EL (cell line): ENCODE data around the gene GREM2.

Source experiments
- DNase-seq: peaks from one replicate; pipeline ENCODE4 v3.0.0-alpha.2; 2016

Gene GREM2

DNA sequence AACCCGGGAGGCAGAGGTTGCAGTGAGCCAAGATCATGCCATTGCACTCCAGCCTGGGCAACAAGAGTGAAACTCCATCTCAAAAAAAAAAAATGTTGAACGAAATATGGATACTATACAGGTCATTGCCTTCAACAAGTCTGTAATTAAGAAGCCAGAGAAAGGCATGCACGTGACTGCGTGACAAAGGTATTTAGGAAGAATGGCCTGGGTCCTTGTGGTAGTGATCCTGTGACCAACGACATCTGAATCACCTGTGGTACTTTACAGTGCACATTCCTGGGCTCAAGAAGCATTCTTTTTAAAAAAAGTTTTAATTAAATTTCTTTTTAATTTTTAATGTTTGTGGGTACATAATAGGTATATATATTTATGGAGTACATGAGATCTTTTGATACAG is 115.0 kb downstream of the GREM2 start:
- peak; percentile 33 for DNase-seq

- DNase-seq = no peak
Observed at GRCh38 chr1:240496356-240496755, 115.6 kb downstream of the GREM2 start.

DNA sequence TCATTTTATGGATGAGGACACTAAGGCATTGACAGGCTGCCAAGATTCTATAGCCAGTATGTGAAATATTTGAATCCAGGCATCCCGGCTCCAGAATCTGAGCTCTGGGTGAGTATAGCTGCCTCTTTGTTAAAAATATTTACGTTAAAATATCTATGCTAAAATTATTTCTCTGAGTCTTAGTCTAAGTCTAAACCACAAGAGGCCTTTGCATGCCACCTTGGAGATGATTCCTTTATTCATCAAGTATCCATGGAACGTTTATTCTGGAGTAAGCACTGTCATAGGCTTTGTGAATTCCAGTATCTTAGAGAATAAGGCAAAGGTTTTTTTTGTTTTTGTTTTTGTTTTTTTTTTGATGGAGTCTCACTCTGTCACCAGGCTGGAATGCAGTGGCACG is 116.4 kb downstream of the GREM2 start:
- no peak for DNase-seq

DNA sequence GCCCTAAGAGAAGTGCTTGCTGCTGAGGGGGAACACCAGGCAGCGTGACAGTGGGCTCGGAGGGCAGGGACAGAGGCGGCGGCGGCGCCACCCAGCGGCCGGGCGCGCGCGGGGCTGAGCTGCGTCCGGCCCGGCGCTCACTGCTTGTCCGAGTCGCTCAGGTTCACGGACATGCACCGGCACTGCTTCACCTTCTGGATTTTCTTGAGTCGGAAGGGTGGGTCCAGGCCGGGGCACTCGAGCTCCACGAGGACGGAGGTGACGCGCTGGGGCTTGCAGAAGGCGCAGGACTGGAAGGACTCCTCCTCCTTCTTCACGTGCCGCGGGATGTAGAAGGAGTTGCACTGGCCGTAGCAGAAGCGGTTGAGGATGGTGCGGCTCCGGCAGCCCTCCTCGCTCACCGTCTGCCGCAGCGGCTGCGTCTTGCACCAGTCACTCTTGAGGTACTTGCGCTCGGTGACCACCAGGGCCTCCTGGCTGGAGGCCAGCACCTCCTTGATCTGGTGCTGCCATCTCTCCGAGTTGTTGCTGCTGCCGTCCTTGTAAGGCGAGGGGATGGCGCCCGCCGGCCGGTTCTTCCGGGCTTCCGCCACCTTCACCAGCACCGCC is 119.0 kb downstream of the GREM2 start:
- peak; percentile 27 for DNase-seq

GRCh38 chr1:240491796-240492195 is 120.2 kb downstream of the GREM2 start:
- no peak for DNase-seq

- peak; percentile 82 for DNase-seq
Observed at GRCh38 chr1:240491156-240491555, 120.8 kb downstream of the GREM2 start.

- DNase-seq = no peak
Observed at GRCh38 chr1:240487493-240487892, 124.5 kb downstream of the GREM2 start.

DNA sequence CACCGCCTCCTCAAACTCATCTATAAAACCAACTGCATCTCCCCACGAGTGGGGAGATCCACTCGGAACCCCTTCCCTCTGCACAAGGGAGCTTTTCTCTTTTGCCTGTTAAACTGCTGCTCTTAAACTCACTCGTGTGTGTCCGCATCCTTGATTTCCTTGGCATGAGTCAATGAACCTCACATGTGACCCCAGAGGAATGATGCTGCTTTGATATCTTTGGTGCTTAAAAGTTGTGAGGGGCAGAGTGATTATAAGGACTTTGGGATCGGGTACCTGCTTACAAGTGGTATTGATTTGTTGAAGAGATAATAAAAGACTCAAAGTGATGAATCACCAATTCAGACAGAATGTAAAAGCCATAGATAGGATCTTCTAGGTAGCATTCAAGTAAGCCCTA is 125.3 kb downstream of the GREM2 start:
- peak; percentile 32 for DNase-seq

- no peak for DNase-seq
Observed at GRCh38 chr1:240484804-240485443, 127.0 kb downstream of the GREM2 start.

DNA sequence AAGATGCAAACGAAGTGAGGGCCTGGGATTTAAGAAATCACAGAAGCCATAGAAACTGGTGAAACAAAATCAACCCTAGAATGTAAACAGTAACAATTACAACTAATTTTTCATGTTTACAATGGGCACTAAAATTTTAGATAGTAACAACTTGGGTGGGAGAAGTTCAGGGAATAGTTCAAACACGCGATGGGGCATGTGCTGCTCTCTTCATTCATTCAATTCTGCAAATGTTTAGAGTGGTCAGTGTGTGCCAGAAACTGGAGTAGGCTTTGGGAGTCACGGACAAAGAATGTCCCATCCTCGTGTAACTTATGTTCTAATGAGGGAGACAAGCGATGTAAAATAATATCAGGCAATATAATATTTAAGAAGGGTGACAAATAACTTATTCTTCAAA is 133.4 kb downstream of the GREM2 start:
- DNase-seq = no peak

- DNase-seq = no peak
Observed at GRCh38 chr1:240475832-240476231, 136.1 kb downstream of the GREM2 start.

DNA sequence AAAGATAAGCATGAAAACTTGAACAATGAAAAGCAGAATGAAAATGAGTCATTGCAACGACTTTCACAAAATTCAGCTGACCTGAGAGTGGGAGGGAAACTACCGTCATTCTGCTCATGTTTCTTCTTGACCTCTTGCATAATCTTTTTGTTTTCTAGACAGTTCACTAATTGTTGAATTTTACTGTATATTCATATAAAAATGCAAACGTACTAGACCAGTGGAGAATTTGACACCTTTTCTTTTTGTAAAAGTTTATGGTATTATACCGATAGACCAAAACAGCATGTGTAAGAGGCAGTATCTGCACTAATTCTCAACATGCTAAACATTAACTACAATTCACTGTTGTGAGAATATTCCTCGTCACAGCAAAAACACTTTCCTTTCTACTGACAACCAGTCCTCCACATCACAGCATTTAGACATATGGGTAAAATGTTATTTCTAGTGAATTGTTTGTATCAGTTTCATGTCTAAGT is 137.8 kb downstream of the GREM2 start:
- DNase-seq = peak; percentile 53

GRCh38 chr1:240468656-240469055 is 143.3 kb downstream of the GREM2 start:
- no peak for DNase-seq

- no peak for DNase-seq
Observed at GRCh38 chr1:240467895-240468294, 144.1 kb downstream of the GREM2 start.

GRCh38 chr1:240466509-240466908 is 145.4 kb downstream of the GREM2 start:
- no peak for DNase-seq

- DNase-seq = no peak
Observed at GRCh38 chr1:240465531-240465940, 146.4 kb downstream of the GREM2 start.

- no peak for DNase-seq
Observed at GRCh38 chr1:240464099-240464498, 147.9 kb downstream of the GREM2 start.

- DNase-seq = no peak
Observed at GRCh38 chr1:240462766-240463395, 149.1 kb downstream of the GREM2 start.

GRCh38 chr1:240462277-240462676 is 149.7 kb downstream of the GREM2 start:
- DNase-seq = no peak

- no peak for DNase-seq
Observed at GRCh38 chr1:240457203-240457602, 154.8 kb downstream of the GREM2 start.

- no peak for DNase-seq
Observed at GRCh38 chr1:240455228-240455821, 156.6 kb downstream of the GREM2 start.

- DNase-seq = no peak
Observed at GRCh38 chr1:240445369-240445768, 166.6 kb downstream of the GREM2 start.

- no peak for DNase-seq
Observed at GRCh38 chr1:240441669-240442068, 170.3 kb downstream of the GREM2 start.
